Peyer's patch (tissue), 4 donors: Measurements from ENCODE around the gene MME.

Source experiments
- CTCF ChIP-seq, 6 experiments: fragments of 450-650 bp in 4 of 6; fragments of 200-600 bp in 2 of 6; sonication (generic) in 1 of 6; IDR thresholded peaks; one replicate each; pipeline ENCODE4 v1.5.1; 2017 to 2019; ENCODE audit warnings: antibody characterized with exemption in 6 of 6, mild to moderate bottlenecking in 3 of 6, moderate library complexity in 1 of 6
- POLR2A ChIP-seq, 2 donors: fragments of 450-650 bp; IDR thresholded peaks; one replicate each; pipeline ENCODE4 v1.5.1; 2017; ENCODE audit warnings: antibody characterized with exemption in 2 of 2, mild to moderate bottlenecking in 2 of 2, moderate library complexity in 2 of 2

GRCh38 chr3:155096303-155097008, 16.3 kb downstream of the MME start:
- TF ChIP-seq CTCF (IDR thresholded peaks at IDR 0.05) (no peak), POLR2A (IDR thresholded peaks at IDR 0.05) (no peak)
